Endothelial cell of umbilical vein (primary cell): ENCODE data around the gene RPL3.

Source experiments
- CTCF ChIP-seq, 2 donors: IDR thresholded peaks; 1 replicate in 1 of 2; 2 replicates in 1 of 2; pipeline ENCODE4 v1.5.1; 2011; ENCODE audit warnings: low read length in 2 of 2, mild to moderate bottlenecking in 2 of 2, moderate library complexity in 2 of 2, control low read depth in 1 of 2, inconsistent platforms in 1 of 2, low read depth in 1 of 2; ENCODE audit not compliant: insufficient read depth in 1 of 2; ENCODE audit errors: extremely low read depth in 1 of 2
- EZH2 ChIP-seq: IDR thresholded peaks from 2 replicates; pipeline ENCODE4 v1.6.1; 2012; ENCODE audit warnings: borderline replicate concordance, low read depth, mild to moderate bottlenecking, moderate library complexity, low read length, inconsistent platforms; ENCODE audit not compliant: severe bottlenecking
- FOS ChIP-seq: IDR thresholded peaks from 2 replicates; pipeline ENCODE4 v1.6.1; 2011; ENCODE audit warnings: mild to moderate bottlenecking, low read length, moderate library complexity, borderline replicate concordance; ENCODE audit not compliant: insufficient read depth
- MYC ChIP-seq: IDR thresholded peaks from one replicate; pipeline ENCODE4 v1.6.1; 2011; ENCODE audit warnings: mild to moderate bottlenecking, low read depth, low read length
- POLR2A ChIP-seq: IDR thresholded peaks from 2 replicates; pipeline ENCODE4 v1.6.1; 2012; ENCODE audit warnings: low read depth, mild to moderate bottlenecking, control low read depth, low read length
- POLR2AphosphoS5 ChIP-seq: IDR thresholded peaks from 2 replicates; pipeline ENCODE4 v1.6.1; 2012; ENCODE audit warnings: low read depth, mild to moderate bottlenecking, control low read depth, low read length, moderate library complexity; ENCODE audit not compliant: insufficient read depth

GRCh38 chr22:39279170-39279850 is 40.1 kb downstream of the RPL3 start:
- no peak for TF ChIP-seq MYC
- no peak for TF ChIP-seq CTCF (IDR thresholded peaks at IDR 0.05; ENCODE audit: extremely low read depth in 1 of 2, insufficient read depth in 1 of 2, low read depth in 1 of 2, low read length in 2 of 2)
- no peak for TF ChIP-seq POLR2A
- no peak for TF ChIP-seq EZH2
- no peak for TF ChIP-seq POLR2AphosphoS5
- TF ChIP-seq FOS = no peak
